ENCODE results near the gene SDK1.

Gene SDK1

DNA sequence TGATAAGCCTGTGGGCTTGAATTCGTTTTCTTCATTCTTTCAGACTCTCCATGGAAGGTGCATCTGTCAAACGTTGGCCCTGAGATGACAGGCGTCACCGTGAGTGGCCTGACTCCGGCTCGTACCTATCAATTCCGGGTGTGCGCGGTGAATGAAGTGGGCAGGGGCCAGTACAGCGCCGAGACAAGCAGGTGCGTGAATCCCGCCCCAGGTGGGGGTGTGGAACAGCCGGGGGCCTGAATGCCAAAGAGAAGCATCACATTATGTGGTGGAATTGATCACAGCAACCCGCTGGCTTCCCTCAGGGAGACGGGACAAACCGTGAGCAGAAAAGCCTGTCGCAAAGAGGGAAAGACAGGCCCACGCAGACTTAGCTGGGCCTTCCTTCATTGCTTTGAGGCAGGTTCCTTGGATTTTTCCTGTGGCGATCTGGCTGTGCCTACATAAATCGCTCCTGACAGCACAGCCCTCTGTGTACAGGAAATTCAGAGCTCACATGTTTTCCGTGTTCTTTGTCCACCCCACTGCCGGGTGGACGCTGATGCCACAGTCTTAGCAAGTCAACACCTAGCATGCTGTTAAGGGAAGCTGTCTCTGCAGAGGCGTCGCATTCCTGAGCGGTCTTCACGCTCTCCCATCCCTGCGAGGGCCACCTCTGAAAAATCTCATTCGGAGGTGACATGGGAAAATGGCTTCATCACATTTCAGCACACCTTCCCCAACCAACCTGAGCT, 710.0 kb downstream of the SDK1 start:
- DNase-seq, result no peak

DNA sequence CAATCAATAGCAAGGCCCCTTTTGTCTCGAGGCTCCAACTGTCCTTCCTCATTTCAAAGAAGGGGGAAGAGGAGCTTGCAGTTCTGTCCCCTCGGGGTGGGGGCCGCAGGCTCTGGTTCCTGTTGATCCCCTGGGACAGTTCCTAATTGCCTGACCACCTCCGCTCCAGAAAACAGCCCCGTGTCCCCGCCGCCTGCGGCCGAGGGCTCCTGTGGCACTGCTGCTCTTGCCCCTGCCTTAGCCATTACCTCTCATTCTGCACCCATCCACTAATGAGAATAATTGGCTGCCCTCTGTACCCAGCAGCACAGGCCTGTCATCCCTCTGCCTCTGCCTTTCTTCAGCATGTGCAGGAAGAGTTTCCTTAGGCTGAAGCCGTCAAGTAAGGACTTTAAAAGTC, 712.7 kb downstream of the SDK1 start:
- DNase-seq, result no peak

DNA sequence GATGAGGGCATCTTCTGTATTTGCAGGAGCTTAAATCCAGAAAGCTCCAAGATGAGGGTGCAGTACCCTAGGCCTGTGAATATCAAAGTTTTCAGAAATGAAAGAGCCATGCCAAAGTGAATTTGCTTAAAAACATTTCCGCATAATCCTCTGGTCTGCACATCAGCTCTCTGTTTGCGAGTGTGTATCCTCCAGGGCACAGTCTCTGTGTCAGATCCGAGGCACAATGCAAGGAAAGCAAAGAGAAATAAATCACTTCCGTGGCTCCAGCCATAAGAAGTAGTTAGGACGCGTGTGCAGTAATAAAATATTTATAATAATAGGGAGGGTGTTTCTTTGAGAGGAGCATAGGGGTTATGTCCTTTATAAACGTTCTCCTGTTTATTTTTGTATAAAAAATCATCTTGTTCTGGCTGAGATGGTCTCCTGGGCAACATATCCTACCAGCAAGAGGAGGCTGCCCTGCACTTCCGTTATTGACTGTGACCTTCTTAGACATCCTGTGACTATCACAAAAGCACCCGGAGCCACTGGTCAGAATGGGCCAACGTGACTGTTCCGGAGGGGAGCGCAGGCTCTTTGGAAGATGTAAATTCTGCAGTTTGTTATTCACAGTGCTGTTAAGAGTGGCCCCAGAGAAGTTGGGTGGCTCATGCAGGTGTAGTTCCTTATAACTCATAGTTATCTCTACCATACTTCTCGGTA, 713.4 kb downstream of the SDK1 start:
- DNase-seq, result no peak

- no peak for DNase-seq
Measured at GRCh38 chr7:4015371-4015770, 714.3 kb downstream of the SDK1 start.

DNA sequence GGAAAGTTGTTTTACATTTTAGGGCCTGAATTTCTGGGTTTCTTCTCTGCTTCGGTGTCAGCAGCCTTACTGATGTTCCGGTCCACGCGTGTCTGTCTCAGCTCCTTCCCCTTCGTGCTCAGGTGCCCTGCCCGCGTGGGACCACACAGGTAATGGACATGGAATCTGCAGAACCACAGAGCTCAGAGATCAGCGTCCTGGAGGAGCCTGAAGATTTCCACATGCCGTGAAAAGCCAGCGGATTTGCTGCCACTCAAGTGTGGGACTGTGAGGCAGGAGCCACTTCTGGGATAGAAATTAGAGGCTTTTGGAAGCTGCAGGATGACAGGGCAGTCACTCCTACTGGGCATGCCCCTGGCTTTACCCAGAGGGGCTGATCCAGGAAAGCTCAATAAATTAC, 714.9 kb downstream of the SDK1 start:
- no peak for DNase-seq

GRCh38 chr7:4017081-4017480, 716.0 kb downstream of the SDK1 start:
- no peak for DNase-seq

DNA sequence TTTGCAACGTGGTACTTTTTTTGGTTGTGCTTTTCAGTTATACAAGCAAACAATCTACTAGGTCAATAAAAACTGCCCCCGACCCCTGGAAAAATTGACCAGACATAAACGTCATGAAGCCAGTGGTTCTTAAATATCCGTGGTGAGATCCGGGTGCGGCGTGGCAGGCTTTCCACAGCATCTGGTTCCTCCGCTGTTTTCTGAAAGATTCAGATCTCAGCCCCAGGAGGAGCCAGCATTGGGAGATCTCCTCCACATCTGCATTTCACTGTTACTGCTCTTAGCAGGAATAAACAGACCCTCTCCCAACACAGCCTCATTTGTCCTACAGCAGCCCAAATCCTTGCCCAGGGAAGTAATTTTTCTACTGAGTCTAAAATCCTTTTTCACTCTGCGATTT, 716.7 kb downstream of the SDK1 start:
- DNase-seq, result no peak

GRCh38 chr7:4018601-4019316, 717.7 kb downstream of the SDK1 start:
- no peak for DNase-seq

DNA sequence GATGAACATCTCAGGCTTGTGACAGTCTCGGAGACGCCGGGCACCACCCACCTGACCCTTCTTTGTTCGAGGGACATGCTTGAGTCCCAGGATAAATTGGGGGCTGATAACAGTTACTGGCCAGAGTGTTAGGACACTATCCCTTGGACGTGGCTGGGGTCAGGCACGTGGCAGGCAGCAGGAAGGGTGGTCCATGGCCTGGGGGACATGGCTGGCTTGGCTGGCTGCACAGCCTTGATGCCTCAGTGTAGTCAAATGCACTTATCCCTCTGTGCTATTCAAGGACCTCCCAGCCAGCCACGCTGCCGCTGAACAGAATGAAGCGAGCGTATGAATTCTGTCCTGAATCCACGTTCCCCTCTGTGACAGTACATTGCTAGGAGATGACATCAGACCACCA, 719.0 kb downstream of the SDK1 start:
- DNase-seq, result no peak

GRCh38 chr7:4021413-4021812, 720.4 kb downstream of the SDK1 start:
- DNase-seq, result no peak

DNA sequence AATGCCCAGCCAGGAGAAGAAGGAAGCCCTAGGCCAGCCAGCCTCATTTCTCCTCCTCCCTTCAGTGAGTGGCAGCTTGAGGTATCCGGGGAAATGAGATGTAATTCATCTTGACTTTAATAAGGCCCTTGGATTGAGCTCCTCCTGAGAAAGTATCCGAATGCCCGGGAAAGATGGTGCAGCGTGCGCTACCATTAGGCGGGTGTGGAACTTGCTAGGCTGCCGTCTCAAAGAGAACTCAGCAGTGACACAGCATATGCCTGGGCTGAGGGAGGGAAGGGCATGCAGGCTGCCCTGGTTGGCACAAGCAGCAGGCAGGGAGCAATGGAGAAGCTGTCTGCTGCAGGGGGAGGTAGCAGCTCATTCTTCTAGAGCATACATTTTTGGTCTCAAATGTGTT, 721.2 kb downstream of the SDK1 start:
- DNase-seq, result no peak

DNA sequence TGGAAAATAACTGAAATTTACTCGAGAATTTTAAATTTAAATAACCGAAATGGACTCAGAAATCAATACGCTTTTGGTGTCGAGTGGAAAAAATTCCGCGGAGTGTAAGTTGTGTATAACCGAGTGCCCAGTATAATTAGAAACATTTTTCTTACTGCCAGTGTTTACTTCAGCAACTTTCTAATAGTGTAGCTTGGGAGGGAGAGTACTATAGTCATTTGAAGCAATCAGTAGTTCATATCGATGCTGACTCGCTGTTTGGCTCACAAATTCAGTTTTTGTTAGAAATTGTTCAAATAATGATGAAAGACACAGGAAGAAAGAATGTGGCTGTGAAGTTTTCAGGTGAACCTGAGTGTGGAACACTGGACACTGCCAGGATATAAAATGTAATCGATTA, 722.5 kb downstream of the SDK1 start:
- no peak for DNase-seq

GRCh38 chr7:4024133-4024532, 723.1 kb downstream of the SDK1 start:
- DNase-seq, result no peak

DNA sequence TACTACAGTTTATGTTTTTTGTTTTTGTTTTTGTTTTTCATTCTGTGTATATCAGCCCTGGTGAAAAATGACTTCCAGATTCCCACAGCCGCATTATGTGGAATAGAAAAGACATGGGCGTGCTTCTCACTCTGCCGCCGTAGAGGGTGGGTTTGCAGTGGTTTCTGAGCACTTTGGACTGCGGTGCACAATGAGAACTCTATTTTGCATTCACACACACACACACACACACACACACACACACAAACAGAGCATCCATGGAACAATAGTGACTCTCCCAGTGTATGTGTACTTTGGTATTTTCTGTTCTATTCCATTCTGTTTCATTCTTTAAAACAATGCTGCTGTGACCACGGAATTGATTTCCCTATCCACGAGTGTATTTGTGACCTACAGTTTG, 723.8 kb downstream of the SDK1 start:
- no peak for DNase-seq

- DNase-seq, result no peak
Measured at GRCh38 chr7:4025210-4025609, 724.2 kb downstream of the SDK1 start.

DNA sequence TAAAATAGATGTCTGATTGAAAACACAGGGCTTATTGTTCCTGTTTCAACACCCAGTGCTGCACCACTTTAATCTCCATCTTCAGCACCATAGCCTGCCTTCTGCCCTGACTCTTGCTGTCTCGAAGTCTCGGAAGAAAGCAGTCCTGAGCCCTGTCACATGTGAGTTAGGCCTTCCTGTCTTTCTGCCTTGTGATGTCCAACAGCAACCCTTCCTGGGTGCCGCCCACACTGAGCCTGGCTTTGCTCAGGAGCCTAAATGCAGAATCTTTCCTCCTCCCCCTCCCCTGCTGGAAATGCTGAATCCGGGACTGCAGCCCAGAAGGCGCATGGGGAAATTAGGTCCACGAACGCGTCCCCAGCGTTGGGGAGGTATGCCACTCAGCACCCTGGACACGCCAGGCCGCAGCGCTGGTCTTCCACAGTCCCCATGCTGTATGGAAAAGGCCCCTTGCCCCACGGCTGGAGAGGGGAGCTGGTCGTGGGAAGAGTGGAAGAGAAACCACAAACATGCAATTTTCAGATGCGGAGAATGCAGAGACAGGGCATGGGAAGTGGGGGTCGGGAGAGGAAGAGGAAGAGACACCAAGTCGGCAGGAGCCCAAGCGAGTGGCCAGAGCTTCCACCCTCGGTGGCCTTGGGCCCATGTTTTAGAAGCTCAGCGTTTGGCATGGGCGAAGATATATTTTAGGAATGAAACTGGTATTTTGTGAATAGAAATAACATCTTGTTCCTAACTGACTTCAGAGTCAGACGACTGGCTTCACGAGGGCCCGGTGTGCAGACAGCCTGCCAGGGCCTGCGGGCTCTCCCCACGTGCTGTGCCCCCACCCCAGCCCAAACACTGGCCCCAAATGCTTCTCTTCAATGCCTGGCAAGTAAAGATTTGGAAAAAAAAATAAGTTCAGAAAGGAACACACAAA, 724.9 kb downstream of the SDK1 start:
- DNase-seq, result no peak

DNA sequence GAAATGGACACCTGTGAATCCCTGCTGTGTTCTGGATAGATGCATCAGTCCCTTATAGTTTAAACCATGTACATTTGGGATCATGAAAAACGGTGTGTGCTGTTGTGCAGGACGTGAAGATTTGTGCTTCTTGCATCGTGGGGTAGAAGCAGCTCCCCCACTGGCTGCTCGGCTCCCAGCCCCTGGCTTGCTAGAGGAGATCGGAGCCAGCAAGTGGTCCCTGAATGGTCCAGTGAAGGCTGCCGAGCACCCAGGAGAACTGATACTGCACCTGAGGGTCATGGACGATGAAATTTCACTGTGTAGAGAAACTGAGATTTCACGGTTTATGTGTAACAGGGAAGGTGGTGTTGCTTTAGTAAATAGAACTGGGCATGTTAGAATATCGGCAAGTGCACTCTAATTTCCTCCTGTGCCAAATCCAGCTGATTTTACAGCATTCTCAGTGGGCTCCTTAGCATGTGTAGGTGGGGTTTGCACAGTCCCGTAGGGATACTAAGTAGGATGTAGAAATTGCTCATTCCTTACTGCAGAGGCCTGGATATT, 726.0 kb downstream of the SDK1 start:
- DNase-seq, result no peak

GRCh38 chr7:4028221-4028620, 727.2 kb downstream of the SDK1 start:
- no peak for DNase-seq

GRCh38 chr7:4029941-4030340, 728.9 kb downstream of the SDK1 start:
- no peak for DNase-seq

- no peak for DNase-seq
Measured at GRCh38 chr7:4030346-4030950, 729.4 kb downstream of the SDK1 start.

DNA sequence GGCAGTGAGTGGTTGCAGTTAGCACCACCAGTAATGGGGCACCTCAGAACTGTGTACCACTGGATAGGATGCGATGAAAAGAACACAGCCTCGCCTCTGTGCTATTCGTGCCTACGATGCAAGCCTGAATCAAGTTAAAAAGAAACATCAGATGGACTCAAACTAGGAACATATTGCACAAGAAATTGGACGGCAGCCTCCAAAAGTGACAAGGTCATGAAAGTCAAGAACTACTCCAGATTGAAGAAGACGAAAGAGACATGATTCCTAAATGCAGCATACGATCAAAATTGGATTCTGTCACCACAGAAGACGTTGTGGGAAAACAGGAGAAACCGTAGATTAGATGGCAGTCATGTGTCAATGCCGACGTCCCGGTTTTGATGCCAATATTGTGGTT, 732.9 kb downstream of the SDK1 start:
- no peak for DNase-seq

DNA sequence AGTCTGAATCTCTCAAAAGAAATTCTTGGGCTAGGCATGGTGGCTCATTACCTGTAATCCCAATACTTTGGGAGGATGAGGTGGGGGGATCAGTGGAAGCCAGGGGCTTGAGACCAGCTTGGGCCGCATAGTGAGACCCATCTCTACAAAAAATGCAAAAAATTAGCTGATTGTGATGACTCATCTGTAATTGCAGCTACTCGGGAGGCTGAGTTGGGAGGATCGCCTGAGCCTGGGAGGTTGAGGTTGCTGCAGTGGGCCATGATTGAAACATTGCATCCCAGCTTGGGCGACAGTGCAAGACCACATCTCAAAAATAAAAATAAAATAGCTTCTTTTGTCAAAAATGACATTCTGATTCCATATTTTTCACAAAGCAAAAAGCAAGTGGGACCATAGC, 736.3 kb downstream of the SDK1 start:
- no peak for DNase-seq
